HG02588 (cell line): ENCODE results near the gene APLNR.
"Not testable (repeated sequence)": the region's sequence is repeated elsewhere in the genome, so short reads cannot be mapped to it uniquely, and the experiment has no call there.

Experiments
- ATAC-seq: cut with Tn5 transposase; IDR thresholded peaks from one replicate; pipeline ENCODE4 v1.9.1; 2021; ENCODE audit warnings: mild to moderate bottlenecking, moderate library complexity; ENCODE audit not compliant: unreplicated experiment

APLNR gene

DNA sequence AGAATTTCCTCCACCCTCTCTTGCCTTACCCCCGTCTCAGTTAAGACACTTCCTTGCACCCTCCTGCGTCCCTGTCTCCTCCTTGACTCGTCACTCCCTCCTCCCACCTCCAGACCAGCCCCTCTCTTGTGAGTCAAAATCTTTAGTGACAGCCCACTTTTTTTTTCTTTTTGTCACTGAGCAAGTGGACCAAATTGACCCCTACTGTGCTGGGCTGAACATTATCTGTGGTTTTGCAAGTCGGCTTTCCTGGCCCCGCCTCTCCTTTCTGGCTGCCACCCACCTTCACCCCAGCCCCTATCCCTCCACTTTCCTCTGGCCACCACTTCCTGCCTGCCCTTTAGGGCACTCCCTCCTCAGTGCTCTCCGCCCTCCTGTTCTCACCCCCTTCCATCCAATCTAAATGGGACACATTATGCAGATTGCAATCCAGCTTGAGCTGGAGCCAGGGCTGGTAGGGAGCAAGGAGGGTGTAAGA, at the start of gene APLNR:
APLNR (minus strand) TSS at position 47 of the 478 bp plus-strand sequence. CDS start 246 bp downstream, outside the sequence.
- no peak for ATAC-seq

DNA sequence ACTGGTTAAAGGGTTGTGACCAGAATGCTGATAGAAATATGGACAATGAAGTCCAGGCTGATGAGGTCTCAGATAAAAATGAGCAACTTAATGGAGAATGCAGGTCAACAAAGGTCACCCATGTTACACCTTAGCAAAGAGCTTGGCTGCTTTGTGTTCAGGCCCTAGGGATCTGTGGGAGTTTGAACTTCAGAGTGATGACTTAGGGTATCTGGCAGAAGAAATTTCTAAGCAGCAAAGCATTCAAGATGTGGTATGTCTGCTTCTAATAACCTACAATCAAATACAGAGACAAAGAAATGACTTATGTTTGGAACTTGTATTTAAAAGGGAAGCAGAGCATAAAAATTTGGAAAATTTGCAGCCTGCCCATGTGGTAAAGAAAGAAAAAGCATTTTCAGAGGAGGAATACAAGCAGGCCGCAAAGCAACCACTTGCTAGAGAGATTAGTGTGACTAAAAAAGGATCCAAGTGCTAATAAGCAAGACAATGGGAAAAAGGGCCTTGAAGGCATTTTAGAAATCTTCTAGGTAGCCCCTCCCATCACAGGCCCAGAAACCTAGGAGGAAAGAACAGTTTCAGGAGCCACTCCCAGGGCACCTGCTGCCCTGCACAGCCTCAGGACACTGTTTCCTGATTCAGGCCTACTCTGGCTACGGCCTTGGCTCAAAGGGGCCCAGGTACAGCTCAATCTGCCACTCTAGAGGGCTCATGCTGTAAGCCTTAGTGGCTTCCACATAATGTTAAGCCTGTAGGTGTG, 46.4 kb upstream of the APLNR start:
- no peak for ATAC-seq

DNA sequence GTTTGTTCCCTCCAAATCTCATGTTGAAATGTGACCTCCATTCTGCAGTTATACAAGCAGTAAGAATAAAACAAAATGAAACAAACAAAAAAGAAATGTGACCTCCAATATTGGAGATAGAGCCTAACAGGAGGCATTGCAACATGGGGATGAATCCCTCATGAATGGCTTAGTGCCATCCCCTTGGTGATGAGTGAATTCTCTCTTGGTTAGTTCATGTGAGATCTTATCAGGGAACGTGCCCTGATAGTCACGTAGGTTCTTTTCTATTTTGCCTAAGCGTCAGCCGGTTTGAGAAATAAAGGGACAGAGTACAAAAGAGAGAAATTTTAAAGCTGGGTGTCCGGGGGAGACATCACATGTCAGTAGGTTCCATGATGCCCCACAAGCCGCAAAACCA, 44.5 kb upstream of the APLNR start:
- ATAC-seq, result not testable (repeated sequence)

DNA sequence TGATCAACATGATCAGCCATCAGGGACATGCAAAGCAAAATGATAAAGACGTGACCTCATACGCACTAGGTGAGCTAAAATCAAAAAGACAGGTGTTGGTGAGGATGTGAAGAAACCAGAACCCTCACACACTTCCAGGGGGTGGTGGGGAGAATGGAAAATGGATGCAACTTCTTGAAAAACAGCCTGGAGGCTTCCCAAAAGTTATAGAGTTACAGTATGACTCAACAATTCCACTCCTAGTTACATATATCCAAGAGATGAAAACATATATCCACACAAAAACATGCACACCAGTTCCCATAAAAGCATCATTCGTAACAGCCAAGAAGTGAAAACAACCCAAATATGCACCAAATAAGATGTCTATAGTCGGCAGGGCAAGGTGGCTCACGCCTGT, 42.1 kb upstream of the APLNR start:
- no peak for ATAC-seq

DNA sequence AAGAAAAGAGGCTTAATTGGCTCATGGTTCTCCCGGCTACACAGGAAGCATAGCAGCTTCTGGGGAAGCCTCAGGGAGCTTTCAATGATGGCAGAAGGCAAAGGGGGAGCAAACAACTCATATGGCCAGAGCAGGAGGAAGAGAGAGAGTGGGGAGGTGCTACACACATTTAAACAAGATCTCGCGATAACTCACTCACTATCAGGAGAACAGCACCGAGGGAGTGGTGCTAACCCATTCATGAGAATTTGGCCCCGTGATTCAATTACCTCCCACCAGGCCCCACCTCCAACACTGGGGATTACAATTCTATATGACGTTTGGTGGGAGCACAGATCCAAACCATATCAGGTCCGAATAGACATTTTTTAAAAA, 41.7 kb upstream of the APLNR start:
- no peak for ATAC-seq

DNA sequence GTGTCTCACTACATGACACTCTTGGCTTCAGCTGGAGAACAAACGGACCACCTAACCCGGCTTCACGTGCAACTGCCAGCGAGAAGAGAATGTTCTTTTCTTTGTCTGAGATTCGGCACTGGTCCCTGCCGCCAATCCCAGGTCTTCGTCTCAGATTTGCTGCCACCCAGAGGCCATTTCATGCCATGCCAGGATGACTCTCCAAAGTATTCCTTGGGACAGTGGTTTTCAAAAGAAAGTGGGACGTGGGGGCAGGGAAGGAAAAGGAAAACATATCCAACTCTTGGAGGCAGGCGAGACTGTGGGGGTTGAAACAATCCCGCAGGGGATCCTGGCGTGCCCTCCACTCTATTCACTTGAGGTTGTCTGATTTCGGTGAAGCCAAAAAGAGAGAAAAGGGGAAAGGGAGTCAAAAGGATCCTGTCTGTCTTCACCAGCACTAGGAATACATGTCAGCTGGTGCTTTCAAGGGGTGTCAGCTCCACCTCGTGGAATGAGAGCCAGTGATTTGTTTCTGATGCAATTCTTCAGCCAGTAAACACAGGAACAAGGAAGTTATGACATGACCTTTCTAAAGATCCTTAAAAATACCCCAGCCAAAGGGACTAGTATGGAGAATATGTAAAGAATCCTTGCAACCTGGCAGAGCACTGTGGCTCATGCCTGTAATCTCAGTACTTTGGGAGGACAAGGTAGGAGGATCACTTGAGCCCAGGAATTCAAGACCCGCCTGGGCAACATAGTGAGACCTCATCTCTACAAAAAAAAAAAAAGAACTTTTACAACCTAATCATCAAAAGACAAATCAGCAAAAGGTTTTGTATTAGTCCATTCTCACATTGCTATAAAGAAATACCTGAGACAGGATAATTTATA, 41.0 kb upstream of the APLNR start:
- ATAC-seq, result peak; percentile 79

DNA sequence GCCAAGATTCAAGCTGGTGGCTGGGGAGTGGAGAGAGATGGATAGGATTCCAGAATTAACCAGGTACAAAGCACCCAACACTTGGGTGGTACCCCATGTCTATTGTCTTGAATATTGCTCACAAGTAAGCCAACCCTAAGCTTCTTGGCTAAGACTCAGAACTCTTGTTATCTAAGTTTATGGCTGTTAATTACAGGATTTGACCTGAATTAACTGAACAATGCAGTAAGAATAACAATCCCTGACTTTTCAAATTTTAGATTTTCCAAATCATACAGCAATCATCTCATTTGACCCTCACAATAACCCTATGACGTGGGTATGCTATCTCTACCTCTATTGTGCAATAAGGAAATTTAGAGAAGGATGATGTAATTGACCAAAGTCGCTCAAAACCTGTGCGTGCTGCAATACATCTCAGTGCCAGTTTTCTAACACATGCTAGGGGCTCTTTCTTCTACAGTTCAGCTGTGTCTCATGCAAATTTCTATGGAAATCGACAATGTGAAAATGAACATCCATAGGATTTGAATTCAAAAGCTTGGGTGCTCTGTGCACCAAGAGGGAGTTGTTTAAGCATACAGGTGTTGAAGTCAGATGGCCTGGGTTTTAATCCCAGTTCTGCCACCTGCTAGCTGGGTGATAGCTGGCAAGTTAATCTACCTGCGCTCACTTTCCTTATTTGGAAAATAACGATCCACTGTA, 40.1 kb upstream of the APLNR start:
- no peak for ATAC-seq

DNA sequence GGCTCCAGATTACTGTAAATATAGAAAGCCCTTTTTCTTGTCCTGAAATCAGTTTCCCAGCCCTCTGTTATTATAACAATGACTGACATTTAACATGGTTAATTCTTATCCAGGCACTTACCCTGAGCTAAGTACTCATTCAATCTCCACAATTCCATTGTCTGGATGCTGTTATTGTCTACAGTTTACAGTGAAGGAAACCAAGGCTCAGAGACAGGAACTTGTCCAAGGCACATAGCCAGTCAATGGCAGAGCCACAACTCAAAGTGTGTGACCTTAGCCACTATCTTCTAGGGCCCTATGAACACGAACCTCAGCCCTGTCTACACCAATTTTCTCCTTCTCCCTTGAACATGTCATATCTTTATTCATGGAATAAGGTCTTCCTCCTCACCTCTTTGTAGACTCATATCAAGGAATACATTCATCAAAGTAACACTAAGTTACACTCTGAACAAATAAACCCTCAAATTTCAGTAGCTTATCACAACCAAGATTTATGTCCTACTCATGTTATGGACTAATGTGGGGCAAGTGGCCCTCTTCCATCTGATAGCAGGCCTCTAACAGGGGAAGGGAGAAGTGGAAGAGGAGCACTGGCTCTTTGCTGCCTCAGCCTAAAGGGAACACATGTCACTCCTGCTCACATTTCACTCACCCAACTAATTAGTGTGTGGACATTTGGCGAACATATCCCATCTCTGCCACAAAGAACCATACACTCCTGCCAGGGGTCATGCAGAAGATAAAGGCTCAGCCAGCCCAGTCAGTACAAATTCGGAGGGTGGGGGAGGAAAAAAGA, 39.3 kb upstream of the APLNR start:
- no peak for ATAC-seq

DNA sequence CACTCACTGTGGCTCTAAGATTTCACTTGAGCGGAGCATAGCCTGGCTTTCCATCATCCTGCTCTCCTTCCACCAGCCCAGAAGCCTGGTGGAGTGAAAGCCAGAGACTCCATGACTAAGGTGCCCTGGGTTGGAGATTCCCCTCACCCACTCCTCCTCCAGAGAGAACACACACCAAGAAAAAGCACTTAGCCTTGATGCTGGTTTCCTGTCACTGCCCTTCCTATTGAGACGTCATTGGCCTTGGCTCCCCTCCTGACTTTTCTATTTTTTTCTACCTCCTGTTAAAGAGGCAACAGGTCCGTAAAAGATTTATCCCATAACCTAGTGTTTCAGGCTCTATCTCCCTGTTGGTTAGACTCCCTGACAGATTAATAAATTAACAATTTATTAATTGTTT, 38.5 kb upstream of the APLNR start:
- ATAC-seq, result no peak

DNA sequence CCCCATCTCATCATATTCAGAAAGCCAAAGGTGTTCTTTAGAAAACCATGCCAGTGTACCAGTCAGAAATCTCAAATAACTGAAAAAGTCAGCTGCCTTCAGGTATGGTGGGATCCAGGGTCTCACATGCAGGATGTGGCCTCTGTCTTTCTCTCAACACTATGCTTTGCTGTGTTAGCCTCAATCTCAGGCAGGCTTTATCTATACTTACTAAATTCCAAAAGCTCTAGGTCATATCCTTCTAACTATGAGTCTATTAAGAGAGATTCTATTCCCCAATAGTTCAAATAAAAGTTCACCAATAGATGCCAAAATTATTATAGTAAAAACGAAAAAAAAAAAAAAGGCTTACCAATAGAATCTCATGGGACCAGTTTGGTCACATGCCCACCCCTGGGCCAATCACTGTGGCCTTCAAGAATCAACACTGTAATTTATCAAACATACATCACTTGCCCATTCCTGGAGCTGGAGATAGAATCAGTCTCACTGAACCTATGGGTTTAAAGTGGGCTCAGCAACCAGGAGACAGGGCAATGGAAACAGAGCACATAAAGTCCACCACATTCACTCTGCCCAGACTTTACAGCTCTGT, 38.0 kb upstream of the APLNR start:
- ATAC-seq, result no peak

DNA sequence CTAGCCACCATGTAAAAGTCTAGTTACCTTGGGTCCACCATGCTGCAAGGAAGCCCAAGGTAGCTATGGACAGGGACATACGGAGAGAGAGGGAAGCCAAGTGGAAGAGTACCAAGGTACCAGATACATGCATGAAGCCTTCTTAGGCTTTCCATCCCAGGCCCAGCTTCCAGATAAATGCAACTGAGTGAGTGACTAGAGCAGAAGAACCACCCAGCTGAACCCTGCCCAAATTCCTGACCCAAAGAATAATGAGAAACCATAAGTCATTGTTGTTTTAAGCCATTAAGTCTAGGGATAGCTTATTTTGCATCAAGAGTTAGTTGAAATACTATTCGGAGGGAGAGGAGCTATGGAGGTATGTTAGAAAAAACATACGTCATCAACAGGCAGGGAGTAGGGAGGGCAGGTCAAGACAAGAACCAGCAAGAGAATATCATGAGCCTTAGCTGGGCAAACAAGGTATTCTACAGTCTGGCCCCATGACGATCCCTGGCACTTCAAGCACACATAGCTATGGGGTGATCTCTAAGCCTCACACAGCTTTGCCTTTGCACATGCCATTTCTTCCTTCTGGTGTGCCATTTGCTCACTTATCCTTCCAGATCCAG, 36.5 kb upstream of the APLNR start:
- ATAC-seq, result no peak

DNA sequence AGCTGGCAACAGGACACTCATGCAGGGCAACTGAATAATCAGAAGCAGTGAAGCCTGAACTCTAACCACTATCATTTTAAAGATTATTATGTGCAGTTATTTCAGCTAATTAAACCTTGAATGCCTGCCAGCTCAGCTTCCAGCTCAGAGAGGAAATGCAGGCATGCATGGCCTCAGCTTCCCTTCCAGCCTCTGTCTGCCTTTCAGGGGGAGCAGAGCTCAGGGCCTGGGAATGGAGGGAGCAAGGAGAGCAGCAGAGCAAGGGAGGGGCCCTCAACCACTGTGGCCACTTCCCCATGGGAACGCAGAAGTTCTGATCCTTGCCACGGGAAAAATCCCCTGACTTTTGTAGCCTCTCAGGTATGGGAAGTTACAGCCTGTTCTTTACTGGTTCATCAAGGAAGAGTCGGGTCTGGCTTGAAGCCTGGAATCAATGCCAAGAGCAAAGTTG, 32.5 kb upstream of the APLNR start:
- no peak for ATAC-seq

DNA sequence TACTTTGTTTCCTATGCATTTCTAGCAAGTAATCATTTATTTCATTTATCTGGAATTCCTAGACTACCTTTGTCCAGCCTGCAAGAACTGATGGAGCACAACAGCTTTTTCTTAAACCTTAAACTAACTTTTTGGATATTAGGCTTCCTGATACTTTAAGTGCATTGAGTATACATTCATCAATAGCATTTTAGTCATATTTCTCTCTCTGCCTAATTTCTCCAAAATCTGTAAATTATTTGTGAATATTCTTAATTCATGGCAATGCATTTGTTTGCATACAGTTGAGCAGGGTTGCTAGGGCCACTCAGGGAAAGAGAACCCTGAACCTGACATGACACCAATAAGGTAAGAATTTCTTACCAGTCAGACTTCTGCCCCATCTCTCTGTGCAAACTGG, 29.1 kb upstream of the APLNR start:
- ATAC-seq, result no peak

DNA sequence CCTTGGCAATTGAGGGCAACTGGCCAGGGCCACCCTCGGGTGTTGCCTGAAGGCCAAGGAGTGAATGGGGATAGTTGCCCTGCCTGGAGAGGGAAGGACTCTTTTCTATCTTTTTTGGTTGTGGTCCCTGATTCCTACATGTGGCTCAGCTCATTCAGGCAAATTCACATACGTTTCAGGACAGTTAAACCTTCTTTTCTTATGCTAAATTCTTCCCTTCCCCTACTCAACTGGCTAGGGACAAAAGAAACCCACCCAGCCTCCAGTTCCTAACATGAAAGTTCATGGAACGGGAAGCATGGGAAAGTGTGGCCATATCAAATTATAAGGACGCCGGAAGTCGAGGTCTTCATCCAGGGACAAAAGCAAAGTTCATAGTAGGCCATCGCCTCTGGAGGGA, 26.3 kb upstream of the APLNR start:
- ATAC-seq, result no peak

DNA sequence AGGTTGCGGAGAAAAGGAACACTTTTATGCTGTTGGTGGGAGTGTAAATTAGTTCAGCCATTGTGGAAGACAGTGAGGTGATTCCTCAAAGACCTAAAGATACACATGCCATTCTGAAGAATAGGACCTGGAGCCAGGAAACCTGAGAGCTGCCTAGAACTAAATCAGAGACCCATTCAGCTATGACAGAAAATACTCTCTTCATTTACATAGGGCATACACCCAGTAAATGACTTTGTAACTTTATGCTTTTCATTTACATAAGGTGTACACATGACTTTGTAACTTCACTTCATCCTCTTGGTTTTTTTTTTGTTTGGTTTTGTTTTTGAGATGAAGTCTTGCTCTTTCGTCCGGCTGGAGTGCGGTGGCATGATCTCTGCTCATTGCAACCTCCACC, 25.1 kb upstream of the APLNR start:
- ATAC-seq, result no peak

DNA sequence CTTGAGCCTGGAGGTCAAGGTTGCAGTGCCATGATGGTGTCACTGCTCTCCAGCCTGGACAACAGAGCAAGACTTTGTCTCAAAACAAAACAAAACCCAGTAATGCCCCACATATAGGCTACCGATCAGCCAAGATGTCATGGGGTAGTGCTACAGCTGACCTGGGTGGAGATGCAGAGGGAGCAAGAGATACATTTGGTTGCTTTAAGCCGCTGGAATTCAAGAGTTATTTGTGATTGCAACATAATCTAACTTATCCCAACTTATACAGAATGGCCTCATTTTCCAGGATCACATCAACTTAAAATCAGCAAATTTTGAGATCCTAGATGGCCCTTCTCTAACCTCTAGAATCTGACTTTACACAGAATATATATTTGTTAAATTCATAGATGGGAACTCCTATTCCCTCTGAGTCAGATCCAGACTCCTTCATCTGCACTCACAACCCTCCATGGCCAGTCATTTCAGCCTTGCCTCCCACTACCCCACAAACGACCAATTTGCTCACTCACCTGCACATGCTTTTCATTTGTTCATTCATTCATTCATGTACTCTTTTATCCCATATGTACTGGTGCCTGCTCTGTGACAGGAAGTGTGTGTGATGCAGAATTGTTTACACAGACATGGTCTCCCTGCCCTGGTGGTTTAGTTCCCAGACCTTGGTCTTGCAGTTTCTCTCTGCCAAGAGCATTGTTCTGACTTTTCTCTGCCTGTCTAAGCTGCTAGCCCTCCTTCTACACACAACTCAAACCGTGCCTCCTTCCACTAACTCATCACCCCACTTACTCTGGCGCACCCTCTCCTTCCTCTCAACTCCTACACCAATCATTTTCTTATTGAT, 24.1 kb upstream of the APLNR start:
- ATAC-seq, result no peak

DNA sequence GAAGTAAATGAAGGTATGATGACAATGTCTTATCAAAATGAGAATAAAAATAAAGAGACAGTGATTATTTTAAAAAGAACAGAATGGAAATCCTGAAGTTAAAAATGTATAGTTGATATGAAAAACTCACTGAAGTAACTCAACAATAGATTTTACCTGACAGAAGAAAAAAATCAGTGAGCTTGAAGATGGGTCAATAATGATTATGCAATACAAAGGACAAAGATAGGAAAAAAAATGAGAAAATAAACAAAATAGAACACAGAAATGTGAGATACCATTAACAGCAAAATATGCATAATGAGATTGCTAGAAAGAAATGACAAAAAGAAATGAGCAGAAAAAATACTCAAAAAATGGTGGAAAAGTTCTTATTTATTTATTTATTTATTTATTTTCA, 19.1 kb upstream of the APLNR start:
- ATAC-seq, result no peak

DNA sequence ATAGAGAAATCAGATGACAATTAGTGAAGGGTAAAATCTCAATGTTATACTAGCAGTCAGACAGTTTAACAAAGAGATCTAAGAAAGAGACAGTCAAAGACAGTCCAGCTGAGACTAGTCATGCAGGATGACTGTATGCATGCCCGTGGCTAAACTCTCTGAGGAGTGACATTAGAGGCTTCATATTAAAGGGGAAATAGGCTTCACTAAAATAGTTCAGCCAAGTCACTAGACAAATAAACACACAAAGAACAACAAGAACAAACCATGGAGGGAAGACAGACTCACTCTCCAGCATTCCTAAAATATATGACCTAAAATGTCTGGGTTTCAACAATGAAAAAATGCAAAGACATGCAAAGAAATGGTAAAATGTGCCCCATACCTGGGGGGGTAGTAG, 18.6 kb upstream of the APLNR start:
- no peak for ATAC-seq

DNA sequence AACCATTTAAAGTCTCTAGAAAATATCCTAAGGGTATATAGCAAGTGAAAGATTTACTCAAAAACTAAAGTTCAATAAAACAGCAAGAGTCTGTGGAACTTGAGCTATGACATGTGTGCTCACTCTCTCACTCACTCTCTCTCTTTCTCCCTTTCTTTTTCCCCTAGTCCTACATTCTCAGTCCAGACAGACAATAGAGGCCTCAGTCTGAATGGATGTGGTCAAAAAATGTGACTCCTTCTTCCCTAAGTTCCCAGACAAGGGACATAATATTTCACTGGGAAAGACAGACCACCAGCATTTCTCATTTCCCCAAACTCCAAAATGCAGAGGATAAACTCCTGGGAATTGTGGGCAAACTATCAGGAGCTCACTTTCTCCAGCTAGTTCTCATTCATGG, 17.6 kb upstream of the APLNR start:
- ATAC-seq, result no peak
